CD4-positive, alpha-beta T cell treated with Interleukin-15 for 4 hours (primary cell): ENCODE data around the gene PRICKLE2.

Experiments used
- DNase-seq: peaks from one replicate; pipeline ENCODE4 v3.0.0-alpha.2; 2020; ENCODE audit warnings: low spot score

PRICKLE2 gene

GRCh38 chr3:64073158-64073761, 152.0 kb downstream of the PRICKLE2 start:
- no peak for DNase-seq

GRCh38 chr3:64072126-64072525, 153.1 kb downstream of the PRICKLE2 start:
- no peak for DNase-seq

GRCh38 chr3:64070704-64071103, 154.6 kb downstream of the PRICKLE2 start:
- no peak for DNase-seq

GRCh38 chr3:64067506-64068346, 157.5 kb downstream of the PRICKLE2 start:
- no peak for DNase-seq

GRCh38 chr3:64064804-64065203, 160.5 kb downstream of the PRICKLE2 start:
- no peak for DNase-seq

- no peak for DNase-seq
These were observed 161.3 kb downstream of the PRICKLE2 start for GRCh38 chr3:64063983-64064438.

- DNase-seq, result no peak
These were observed 161.9 kb downstream of the PRICKLE2 start for GRCh38 chr3:64063207-64063982.

GRCh38 chr3:64061628-64062027, 163.6 kb downstream of the PRICKLE2 start:
- DNase-seq, result no peak

GRCh38 chr3:64059484-64060175, 165.6 kb downstream of the PRICKLE2 start:
- no peak for DNase-seq

- no peak for DNase-seq
These were observed 166.7 kb downstream of the PRICKLE2 start for GRCh38 chr3:64058566-64058965.

- no peak for DNase-seq
These were observed 168.0 kb downstream of the PRICKLE2 start for GRCh38 chr3:64057231-64057630.

GRCh38 chr3:64056606-64057180, 168.6 kb downstream of the PRICKLE2 start:
- DNase-seq, result no peak

GRCh38 chr3:64055076-64055475, 170.2 kb downstream of the PRICKLE2 start:
- no peak for DNase-seq

- DNase-seq, result no peak
These were observed 170.8 kb downstream of the PRICKLE2 start for GRCh38 chr3:64054488-64054887.

GRCh38 chr3:64053581-64053980, 171.7 kb downstream of the PRICKLE2 start:
- no peak for DNase-seq

- DNase-seq, result no peak
These were observed 172.1 kb downstream of the PRICKLE2 start for GRCh38 chr3:64053117-64053516.

GRCh38 chr3:64049832-64050231, 175.4 kb downstream of the PRICKLE2 start:
- no peak for DNase-seq

GRCh38 chr3:64049136-64049535, 176.1 kb downstream of the PRICKLE2 start:
- DNase-seq, result no peak

- no peak for DNase-seq
These were observed 176.6 kb downstream of the PRICKLE2 start for GRCh38 chr3:64048631-64049061.

- DNase-seq, result no peak
These were observed 177.5 kb downstream of the PRICKLE2 start for GRCh38 chr3:64047787-64048186.

GRCh38 chr3:64046996-64047594, 178.2 kb downstream of the PRICKLE2 start:
- no peak for DNase-seq
